ENCODE data around the gene CSPG4. TPM values are rescaled to one million over a fixed set of nuclear protein-coding genes. Genes with fewer than 3 reads are reported as not detected.
"Not testable (repeated sequence)": the region's sequence is repeated elsewhere in the genome, so short reads cannot be mapped to it uniquely, and the experiment has no call there.

CSPG4 gene
- total RNA-seq, 1 experiment from 2014 or later: 10.4 TPM

DNA sequence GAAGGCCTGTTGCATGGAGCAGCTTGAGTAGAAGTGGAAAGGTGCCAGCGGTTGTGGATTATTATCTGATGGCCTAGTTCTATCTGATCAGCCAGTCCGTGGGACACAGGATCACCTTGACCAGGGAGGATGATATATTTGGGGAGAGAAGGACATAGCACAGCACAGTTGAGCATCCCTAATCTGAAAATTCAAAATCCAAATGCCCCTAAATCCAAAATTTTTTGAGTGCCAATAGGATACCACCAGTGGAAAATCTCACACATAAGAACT lies 6.0 kb downstream of the CSPG4 start:
- Histone ChIP-seq H3K36me3 (no peaks in the 10 kb centered on the region), H3K4me1 (peaks cover 4% of the 10 kb centered on the region), H3K4me3 (no peak overlapping the region), H3K27me3 (no peaks in the 10 kb centered on the region), H3K27ac (no peak overlapping the region), H3K9me3 (replicated peaks) (no peaks in the 10 kb centered on the region)
- DNase-seq: no peak

DNA sequence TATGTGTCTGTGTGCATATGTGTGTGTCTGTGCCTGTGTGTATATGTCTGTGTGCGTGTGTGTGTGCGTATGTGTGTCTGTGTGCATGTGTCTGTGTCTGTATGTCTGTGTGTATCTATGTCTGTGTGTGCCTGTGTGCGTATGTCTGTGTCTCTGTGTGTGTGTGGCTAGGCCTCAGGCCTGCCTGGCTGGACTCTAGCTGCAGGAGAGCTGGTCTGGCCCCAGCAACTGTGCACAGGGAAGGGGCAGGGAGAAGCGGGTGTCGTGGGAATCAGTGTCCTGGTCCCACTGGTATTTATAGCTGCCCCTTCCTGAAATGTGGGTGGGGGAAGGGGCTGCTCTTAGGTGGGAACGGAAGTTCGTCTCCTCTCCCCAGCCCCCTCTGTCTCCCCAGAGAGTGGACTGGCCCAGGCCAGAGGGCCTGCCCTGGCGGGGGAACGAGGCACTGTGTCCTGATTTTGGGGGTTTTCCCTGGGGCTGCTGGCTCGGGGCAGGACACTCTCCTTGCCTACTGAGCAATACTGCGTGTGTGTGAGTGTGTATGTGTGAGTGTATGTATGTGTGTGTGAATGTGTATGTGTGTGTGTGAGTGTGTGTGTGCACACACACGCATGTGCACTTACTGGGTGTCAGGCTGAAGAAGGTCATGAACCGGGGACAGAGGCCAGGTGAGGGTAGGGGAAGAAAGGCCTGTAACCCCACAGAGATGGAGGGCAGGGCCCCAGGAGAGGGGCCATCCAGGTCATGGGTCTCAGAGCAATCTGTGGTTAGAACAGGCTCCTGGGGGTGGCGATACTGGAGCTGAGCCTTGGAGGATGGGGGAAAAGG lies 6.6 kb downstream of the CSPG4 start:
- Histone ChIP-seq H3K9me3 (replicated peaks) (no peaks in the 10 kb centered on the region), H3K27me3 (no peaks in the 10 kb centered on the region), H3K4me3 (no peak overlapping the region), H3K4me1 (peaks cover 4% of the 10 kb centered on the region), H3K27ac (no peak overlapping the region), H3K36me3 (no peaks in the 10 kb centered on the region)
- no peak for DNase-seq

GRCh38 chr15:75705375-75705774 lies 7.3 kb downstream of the CSPG4 start:
- not testable (repeated sequence) for H3K27me3 ChIP-seq; DNase-seq; H3K27ac ChIP-seq; H3K9me3 ChIP-seq (replicated peaks); H3K4me1 ChIP-seq; H3K4me3 ChIP-seq; H3K36me3 ChIP-seq

GRCh38 chr15:75704618-75705017 lies 8.0 kb downstream of the CSPG4 start:
- Histone ChIP-seq H3K4me1 (peaks cover 15% of the 10 kb centered on the region), H3K36me3 (no peaks in the 10 kb centered on the region), H3K4me3 (no peak overlapping the region), H3K27me3 (no peaks in the 10 kb centered on the region), H3K27ac (peak overlapping the region; percentile 36; the same call in 1 of the 2 replicates), H3K9me3 (replicated peaks) (no peaks in the 10 kb centered on the region)
- no peak for DNase-seq

DNA sequence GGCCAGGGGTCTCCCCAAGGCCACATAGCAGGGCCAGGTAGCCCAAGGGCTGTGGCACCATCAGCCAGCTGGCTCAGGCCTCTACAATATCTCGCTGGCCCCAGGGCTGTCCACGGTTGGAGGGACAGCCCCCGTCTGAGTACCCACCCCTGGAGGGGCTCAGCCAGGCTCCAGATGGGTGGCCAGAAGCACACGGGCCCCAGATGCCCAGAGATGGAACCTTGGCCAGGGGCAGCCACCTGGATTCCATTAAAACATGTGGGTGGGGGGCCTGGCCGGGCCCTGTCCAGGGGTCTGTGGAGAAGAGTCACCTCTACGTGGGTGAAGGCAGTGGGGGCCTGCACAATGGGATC lies 8.4 kb downstream of the CSPG4 start:
- H3K4me3 ChIP-seq: no peak overlapping the region
- peak overlapping the region; percentile 36; the same call in 1 of the 2 replicates for H3K27ac ChIP-seq
- H3K27me3 ChIP-seq: no peaks in the 10 kb centered on the region
- H3K9me3 ChIP-seq (replicated peaks): no peaks in the 10 kb centered on the region
- H3K4me1 ChIP-seq: peaks cover 15% of the 10 kb centered on the region
- DNase-seq: no peak
- no peaks in the 10 kb centered on the region for H3K36me3 ChIP-seq

- not testable (repeated sequence) for DNase-seq; H3K4me3 ChIP-seq; H3K27me3 ChIP-seq; H3K36me3 ChIP-seq; H3K9me3 ChIP-seq (replicated peaks)
- peaks cover 15% of the 10 kb centered on the region for H3K4me1 ChIP-seq
- peak overlapping the region; percentile 36; the same call in 1 of the 2 replicates for H3K27ac ChIP-seq
Measured at GRCh38 chr15:75703440-75704262, 9.0 kb downstream of the CSPG4 start.

DNA sequence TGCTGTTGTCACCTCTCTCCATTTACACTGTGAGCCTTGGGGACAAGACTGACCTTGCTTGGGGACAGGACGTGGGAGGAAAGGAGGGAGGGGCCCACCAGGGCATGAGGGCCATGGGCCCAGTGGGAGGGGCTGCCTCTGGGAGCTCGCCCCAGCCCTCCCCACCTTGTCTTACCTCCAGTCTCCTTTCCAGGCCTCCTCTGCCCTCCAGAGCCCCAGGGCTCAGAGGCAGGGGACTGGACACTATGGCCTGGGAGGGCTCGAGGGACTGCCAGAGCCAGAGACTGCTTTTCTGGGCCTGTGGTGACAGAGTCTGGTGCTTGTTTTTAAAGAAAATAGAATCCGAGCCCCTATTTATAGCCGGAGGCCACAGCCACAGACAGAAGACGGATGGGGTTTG lies 10.2 kb downstream of the CSPG4 start:
- no peak overlapping the region for H3K27ac ChIP-seq
- no peaks in the 10 kb centered on the region for H3K36me3 ChIP-seq
- no peaks in the 10 kb centered on the region for H3K27me3 ChIP-seq
- H3K4me1 ChIP-seq: peaks cover 15% of the 10 kb centered on the region
- no peaks in the 10 kb centered on the region for H3K9me3 ChIP-seq (replicated peaks)
- DNase-seq: no peak
- H3K4me3 ChIP-seq: no peak overlapping the region

DNA sequence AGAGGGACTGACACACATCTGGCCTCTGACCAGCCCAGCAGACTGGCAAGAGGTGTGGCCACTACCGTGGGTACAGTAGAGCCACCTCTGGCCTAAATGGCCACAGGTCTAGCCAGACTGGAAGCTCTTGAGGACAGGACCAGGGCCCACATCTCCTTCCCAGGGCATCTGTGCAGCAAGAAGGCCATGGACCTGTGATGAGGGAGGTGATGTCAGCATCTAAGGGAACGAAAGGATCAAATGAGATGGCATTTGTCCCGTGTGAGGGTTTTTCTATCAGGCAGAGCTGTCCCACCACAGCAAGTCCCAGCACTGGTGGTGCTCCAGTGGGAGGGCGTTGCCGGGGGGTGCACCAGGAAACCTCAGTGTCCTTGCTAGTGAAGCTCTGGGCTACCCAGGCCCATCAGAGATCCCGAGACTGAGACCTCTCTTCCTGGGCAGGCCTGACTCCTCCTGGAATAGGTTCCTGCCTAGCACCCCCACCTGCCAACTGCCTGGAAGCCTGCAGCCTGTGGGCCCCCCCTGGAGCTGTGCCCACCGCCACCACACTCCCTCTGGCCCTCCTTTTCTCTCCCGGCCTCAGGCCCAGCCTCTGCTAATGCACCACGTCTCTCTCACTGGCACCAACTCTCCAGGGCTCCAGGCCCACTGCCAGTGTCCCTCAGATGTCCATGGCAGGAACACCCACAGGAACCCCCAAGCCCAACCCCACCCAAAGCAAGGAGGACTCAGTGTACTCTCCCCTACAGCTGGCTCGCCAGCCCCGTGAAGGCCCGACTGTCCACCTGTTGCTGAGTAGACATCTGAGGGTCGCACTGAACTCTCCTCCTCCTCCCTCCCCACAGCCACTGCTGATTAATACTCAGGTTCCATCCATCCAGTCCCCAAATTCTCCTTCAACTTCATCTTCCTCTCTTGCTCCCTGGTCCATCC lies 11.3 kb downstream of the CSPG4 start:
- not testable (repeated sequence) for DNase-seq; H3K27me3 ChIP-seq; H3K9me3 ChIP-seq (replicated peaks); H3K4me3 ChIP-seq; H3K27ac ChIP-seq; H3K36me3 ChIP-seq
- peaks cover 15% of the 10 kb centered on the region for H3K4me1 ChIP-seq

DNA sequence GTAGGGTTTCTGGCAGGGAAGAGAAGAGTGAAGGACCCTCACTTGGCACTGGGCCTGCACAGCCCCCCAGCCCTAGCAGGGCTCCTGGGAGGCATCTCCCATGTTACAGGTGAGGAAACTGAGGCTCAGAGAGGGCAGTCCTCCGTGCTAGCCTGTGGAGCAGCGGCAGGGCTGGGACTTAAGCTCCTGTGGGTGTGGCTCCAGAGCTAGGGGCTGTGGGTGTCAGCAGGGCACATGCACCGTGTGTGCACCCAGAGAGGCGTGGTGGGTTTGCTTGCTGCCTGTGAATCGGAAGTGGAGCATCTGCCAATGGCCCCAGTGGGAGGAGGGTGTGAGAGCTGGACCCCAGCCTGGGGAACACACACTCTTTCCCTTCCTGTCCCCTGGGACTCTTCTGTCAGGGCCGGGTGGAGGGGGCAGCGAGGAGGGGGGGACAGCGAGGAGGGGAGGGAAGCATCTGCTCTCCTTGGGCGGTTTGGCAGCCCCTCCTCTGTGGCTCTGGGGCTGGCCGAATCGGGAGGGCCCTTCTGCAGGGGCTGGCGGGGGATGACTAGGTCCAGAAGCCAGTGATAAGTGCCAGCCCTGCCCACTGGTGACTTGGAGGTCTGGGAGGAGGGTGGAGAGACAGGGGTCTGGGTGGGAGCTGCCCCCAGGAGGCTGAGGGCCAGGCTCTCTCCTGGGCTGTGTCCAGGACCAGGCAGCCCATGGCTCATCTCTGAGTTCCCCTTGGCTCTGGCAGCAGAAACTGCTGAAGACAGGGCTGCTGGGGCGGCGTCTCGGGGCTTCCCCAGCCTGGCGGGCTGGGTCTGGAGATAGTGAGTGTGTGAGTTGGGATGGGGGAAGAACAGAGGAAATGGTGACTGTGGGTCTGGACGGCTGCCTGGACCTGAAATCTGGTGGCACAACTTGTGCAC lies 12.4 kb downstream of the CSPG4 start:
- not testable (repeated sequence) for H3K9me3 ChIP-seq (replicated peaks); H3K4me3 ChIP-seq; H3K36me3 ChIP-seq; H3K27me3 ChIP-seq; H3K27ac ChIP-seq
- DNase-seq: peak; percentile 68 to 75
- peaks cover 18% of the 10 kb centered on the region for H3K4me1 ChIP-seq

- peaks cover 26% of the 10 kb centered on the region for H3K4me1 ChIP-seq
- not testable (repeated sequence) for H3K4me3 ChIP-seq; H3K36me3 ChIP-seq; H3K27me3 ChIP-seq; H3K9me3 ChIP-seq (replicated peaks); H3K27ac ChIP-seq; DNase-seq
Measured at GRCh38 chr15:75699517-75699916, 13.1 kb downstream of the CSPG4 start.

GRCh38 chr15:75697974-75698747 lies 14.5 kb downstream of the CSPG4 start:
- H3K27me3 ChIP-seq, DNase-seq: not testable (repeated sequence)
- H3K4me1 ChIP-seq: peaks cover 36% of the 10 kb centered on the region

DNA sequence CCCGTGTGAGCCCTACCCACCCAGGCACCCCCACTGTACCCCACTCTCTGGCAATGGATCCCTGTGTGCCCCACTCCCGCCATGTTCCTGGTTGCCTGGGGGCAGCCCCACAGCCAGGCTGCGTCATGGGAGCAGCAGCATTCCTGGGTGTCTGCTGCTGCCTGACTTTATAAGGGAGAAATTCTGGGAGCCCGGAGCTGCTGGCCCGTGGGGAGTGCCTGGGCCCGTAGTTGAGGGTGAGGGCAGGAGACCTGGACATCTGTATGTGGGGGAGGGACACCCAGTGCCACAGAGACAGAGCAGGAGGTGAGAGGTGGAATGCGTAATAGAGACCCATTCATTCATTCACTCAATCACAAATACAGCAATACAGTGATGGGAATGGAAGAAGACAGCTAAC lies 15.1 kb downstream of the CSPG4 start:
- no peak overlapping the region for H3K4me3 ChIP-seq
- H3K27ac ChIP-seq: no peak overlapping the region
- no peaks in the 10 kb centered on the region for H3K36me3 ChIP-seq
- no peak for DNase-seq
- H3K4me1 ChIP-seq: peaks cover 37% of the 10 kb centered on the region
- no peaks in the 10 kb centered on the region for H3K27me3 ChIP-seq
- H3K9me3 ChIP-seq (replicated peaks): no peaks in the 10 kb centered on the region

More at GRCh38 chr15:75697974-75698747, 14.5 kb downstream of the CSPG4 start:
- H3K27ac ChIP-seq; H3K36me3 ChIP-seq; H3K4me3 ChIP-seq; H3K9me3 ChIP-seq (replicated peaks): not testable (repeated sequence)

DNA sequence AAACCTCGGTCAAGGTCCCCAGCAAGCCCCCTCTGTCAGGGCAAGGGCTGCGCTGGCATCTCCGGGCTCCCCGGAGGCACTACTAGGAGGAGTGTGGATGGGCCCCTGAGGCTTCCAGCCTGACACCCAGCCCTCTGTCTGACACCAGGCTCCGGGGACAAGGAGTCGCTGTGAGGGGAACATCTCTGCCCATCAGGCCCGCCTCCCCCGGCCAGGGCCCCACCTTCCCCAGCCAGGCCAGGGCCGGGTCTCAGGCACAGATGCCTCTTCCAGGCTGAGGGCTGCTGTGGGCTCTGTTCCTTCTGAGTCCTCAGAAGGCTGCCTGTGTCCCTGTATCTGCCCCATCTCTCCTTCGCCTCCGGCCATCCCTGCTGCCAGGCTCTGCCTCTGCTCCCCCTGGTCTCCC lies 15.8 kb downstream of the CSPG4 start:
- H3K4me3 ChIP-seq: no peak overlapping the region
- no peak for DNase-seq
- H3K36me3 ChIP-seq: no peaks in the 10 kb centered on the region
- no peaks in the 10 kb centered on the region for H3K9me3 ChIP-seq (replicated peaks)
- H3K27ac ChIP-seq: no peak overlapping the region
- H3K27me3 ChIP-seq: no peaks in the 10 kb centered on the region
- H3K4me1 ChIP-seq: peaks cover 33% of the 10 kb centered on the region

Data from SJCRH30 (cell line).